ENCODE results near the gene RELN. TPM values are rescaled to one million over a fixed set of nuclear protein-coding genes. Genes with fewer than 3 reads are reported as not detected.
"Not testable (repeated sequence)": the region's sequence is repeated elsewhere in the genome, so short reads cannot be mapped to it uniquely, and the experiment has no call there.

Gene RELN
- total RNA-seq, 4 donors from 2014 or later: 1.0 to 3.5 (median 1.3) TPM

DNA sequence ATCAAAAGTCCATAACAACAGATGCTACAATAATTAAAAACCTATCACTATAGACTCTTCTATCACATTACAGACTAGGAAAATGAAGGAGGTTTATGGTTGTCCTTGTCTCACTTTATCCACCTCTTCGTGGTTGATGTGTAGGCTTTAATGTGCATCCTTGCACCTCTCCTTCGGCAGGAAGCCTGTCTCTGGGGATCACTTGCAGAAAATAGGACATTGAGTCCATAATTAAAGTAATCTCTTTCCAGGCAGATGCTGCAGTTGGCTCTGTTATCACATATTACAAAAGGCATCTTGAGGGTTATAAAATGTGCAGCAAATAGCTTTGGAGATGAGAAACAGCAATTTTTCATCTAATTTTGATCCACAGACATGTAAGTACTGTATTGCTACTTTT, 168.4 kb downstream of the RELN start:
- H3K4me3 ChIP-seq (ENCODE audit: low read depth, poor library complexity, severe bottlenecking): no peak overlapping the region
- intact Hi-C loops (cut with DNase I; ENCODE audit: low total_unique reads): no loop called here
- 60 to 66% methylated on average over 2 of the region's 2 CpGs for WGBS, 2 donors
- TF ChIP-seq, protein P1, sequence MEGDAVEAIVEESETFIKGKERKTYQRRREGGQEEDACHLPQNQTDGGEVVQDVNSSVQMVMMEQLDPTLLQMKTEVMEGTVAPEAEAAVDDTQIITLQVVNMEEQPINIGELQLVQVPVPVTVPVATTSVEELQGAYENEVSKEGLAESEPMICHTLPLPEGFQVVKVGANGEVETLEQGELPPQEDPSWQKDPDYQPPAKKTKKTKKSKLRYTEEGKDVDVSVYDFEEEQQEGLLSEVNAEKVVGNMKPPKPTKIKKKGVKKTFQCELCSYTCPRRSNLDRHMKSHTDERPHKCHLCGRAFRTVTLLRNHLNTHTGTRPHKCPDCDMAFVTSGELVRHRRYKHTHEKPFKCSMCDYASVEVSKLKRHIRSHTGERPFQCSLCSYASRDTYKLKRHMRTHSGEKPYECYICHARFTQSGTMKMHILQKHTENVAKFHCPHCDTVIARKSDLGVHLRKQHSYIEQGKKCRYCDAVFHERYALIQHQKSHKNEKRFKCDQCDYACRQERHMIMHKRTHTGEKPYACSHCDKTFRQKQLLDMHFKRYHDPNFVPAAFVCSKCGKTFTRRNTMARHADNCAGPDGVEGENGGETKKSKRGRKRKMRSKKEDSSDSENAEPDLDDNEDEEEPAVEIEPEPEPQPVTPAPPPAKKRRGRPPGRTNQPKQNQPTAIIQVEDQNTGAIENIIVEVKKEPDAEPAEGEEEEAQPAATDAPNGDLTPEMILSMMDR (IDR thresholded peaks at IDR 0.05): no peak
- TF ChIP-seq POLR2A (IDR thresholded peaks at IDR 0.05): no peak
- no peak for DNase-seq (ENCODE audit: low spot score in 2 of 2)

DNA sequence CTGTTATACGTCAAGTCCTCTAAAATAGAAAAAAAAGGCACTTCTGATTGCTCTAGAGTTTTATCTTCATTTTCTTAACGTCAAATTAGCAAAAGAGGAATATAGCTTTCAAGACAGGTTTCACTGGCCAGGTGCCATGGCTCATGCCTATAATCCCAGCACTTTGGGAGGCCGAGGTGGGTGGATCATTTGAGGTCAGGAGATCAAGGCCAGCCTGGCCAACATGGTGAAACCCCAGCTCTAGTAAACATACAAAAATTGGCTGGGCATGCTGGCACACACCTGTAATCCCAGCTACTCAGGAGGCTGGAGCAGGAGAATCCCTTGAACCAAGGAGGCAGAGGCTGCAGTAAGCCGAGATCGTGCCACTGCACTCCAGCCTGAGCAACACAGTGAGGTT, 173.5 kb downstream of the RELN start:
- WGBS, 2 donors: 83 to 87% methylated on average over 5 of the region's 5 CpGs
- intact Hi-C loops (cut with DNase I; ENCODE audit: low total_unique reads); DNase-seq (ENCODE audit: low spot score in 2 of 2); H3K4me3 ChIP-seq (ENCODE audit: low read depth, poor library complexity, severe bottlenecking): not testable (repeated sequence)

DNA sequence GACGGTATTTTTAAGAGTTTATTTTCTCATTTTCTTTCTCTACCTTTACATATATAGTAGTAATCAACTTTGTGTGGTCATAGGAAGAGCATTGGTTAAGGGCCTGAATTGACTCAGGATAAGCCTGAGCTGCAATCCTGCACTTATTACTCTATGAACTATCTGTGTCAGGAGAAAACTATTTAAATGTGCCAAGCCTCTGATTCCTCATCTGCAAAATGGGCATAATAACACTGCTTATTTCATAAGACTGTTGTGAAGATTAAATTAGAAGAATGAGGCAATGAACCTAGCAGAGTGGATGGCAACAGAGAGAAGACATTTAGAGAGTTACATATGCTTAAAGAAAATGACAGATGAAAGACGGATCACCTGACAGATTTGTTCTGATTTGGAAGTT, 175.5 kb downstream of the RELN start:
- TF ChIP-seq, protein P1 (IDR thresholded peaks at IDR 0.05): no peak
- TF ChIP-seq POLR2A (IDR thresholded peaks at IDR 0.05): no peak
- DNase-seq (ENCODE audit: low spot score in 2 of 2): no peak
- H3K4me3 ChIP-seq (ENCODE audit: low read depth, poor library complexity, severe bottlenecking): no peak overlapping the region
- WGBS, 2 donors: 89 to 94% methylated on average over 2 of the region's 2 CpGs
- intact Hi-C loops (cut with DNase I; ENCODE audit: low total_unique reads): loop anchor here (1.0 kb wide), 1 partner anchor 27 kb away; no protein-coding TSS in a partner anchor

DNA sequence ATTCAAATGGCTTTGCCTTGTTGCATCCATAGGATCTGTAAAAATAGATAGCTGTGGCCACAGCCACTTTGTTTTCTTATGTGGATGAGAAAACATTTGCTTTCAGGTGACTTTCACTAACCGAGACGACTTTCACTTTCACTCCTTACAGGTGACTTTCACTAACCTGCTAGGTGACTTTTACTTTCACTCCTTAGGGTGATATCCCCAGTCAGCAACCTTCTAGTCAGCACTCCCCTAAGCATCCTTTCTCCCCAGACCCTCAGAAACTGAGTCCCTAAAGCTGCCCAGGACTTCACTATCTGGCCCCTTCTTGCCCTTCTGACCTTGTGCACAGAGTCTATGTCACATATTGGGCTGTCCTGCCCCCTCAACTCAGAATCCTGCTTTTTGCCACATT, 177.5 kb downstream of the RELN start:
- TF ChIP-seq, protein P1 (IDR thresholded peaks at IDR 0.05): no peak
- no peak for TF ChIP-seq POLR2A (IDR thresholded peaks at IDR 0.05)
- WGBS, 2 donors: 42 to 50% methylated on average over 2 of the region's 2 CpGs
- no peak overlapping the region for H3K4me3 ChIP-seq (ENCODE audit: low read depth, poor library complexity, severe bottlenecking)
- intact Hi-C loops (cut with DNase I; ENCODE audit: low total_unique reads): no loop called here
- DNase-seq (ENCODE audit: low spot score in 2 of 2): no peak

DNA sequence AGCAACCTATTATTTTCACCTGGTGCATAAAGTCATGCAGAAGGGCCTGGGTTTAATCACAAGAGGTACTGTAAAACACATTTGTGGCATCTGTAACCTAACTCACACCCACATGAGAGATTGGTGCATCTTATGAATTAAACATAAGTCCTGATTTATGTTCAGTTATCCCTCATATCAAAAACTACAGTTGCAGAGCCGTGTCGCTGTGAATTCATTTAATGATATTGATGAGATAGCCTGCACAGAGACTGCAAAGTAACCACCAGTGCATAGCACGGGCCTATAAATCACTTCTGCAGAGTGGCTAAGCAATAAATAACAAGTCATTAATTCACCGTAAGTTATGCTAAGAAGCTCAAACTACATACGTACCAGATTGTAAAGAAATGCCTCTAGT, 178.2 kb downstream of the RELN start:
- intact Hi-C loops (cut with DNase I; ENCODE audit: low total_unique reads): no loop called here
- no peak overlapping the region for H3K4me3 ChIP-seq (ENCODE audit: low read depth, poor library complexity, severe bottlenecking)
- 37 to 41% methylated on average over 5 of the region's 5 CpGs for WGBS, 2 donors
- no peak for TF ChIP-seq POLR2A (IDR thresholded peaks at IDR 0.05)
- TF ChIP-seq, protein P1 (IDR thresholded peaks at IDR 0.05): no peak
- no peak for DNase-seq (ENCODE audit: low spot score in 2 of 2)

DNA sequence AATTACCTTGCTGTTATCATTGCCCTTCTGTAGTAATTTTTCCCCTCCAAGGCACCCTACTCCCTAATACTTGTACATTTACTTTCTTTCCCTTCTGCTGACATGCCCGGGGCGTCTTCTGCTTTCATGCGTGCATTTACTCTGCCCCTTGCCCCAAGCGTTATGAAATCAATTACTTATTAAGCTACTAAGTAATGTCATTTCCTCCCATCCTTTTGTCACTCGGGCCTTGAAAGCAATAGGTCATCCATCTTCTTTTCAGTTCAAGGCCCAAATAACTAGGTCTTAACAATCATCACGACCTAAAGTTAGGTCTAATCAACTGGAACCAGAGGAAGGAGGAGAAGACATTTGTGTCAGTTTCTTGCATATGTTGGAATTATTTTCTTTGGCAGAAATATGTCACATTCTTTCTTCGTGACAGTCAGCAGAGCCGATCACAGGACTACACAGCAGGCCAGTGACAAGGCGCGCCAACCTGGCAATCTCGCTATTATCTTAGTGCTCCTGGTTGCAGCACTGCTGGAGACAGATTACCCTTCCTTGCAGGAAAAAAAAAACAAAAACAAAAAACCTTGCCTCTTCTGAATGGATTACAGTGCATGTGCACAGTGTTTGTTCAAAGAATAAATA, 179.2 kb downstream of the RELN start:
- H3K4me3 ChIP-seq (ENCODE audit: low read depth, poor library complexity, severe bottlenecking): no peak overlapping the region
- WGBS, 2 donors: 46 to 51% methylated on average over 11 of the region's 11 CpGs
- TF ChIP-seq, protein P1 (IDR thresholded peaks at IDR 0.05): no peak
- TF ChIP-seq POLR2A (IDR thresholded peaks at IDR 0.05): no peak
- no peak for DNase-seq (ENCODE audit: low spot score in 2 of 2)
- intact Hi-C loops (cut with DNase I; ENCODE audit: low total_unique reads): no loop called here

Data from lower leg skin (tissue), 4 donors.